Esophagus squamous epithelium (tissue), 4 donors: ENCODE measurements around the gene EEF1A2.

Experiments used
- POLR2A ChIP-seq, 4 donors: fragments of 450-650 bp; IDR thresholded peaks; one replicate each; pipeline ENCODE4 v1.6.1; 2017; ENCODE audit warnings: antibody characterized with exemption in 4 of 4, mild to moderate bottlenecking in 4 of 4, moderate library complexity in 3 of 4
- TF ChIP-seq, protein P1 (sequence below), 6 experiments: fragments of 450-650 bp in 4 of 6; fragments of 200-600 bp in 2 of 6; sonication (generic) in 2 of 6; IDR thresholded peaks; one replicate each; pipeline ENCODE4 v1.5.1; 2016 to 2019; ENCODE audit warnings: antibody characterized with exemption in 6 of 6, mild to moderate bottlenecking in 4 of 6, moderate library complexity in 4 of 6

DNA sequence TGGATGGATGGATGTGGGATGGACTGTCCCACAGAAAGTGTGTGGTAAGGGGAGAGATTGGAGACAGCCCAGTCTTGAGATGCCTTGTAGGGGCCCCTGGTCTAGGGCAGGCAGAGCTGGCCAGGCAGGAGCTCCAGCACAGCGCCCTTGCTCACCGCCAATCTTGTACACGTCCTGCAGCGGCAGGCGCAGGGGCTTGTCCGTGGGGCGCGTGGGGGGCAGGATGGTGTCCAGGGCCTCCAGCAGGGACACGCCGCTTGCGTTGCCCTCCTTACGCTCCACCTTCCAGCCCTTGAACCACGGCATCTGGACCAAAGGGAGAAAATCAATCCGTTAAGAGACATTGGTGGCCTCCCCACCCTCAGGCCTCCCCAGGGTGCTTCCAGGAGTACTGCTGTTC lies 5.9 kb downstream of the EEF1A2 start:
- TF ChIP-seq, protein P1, sequence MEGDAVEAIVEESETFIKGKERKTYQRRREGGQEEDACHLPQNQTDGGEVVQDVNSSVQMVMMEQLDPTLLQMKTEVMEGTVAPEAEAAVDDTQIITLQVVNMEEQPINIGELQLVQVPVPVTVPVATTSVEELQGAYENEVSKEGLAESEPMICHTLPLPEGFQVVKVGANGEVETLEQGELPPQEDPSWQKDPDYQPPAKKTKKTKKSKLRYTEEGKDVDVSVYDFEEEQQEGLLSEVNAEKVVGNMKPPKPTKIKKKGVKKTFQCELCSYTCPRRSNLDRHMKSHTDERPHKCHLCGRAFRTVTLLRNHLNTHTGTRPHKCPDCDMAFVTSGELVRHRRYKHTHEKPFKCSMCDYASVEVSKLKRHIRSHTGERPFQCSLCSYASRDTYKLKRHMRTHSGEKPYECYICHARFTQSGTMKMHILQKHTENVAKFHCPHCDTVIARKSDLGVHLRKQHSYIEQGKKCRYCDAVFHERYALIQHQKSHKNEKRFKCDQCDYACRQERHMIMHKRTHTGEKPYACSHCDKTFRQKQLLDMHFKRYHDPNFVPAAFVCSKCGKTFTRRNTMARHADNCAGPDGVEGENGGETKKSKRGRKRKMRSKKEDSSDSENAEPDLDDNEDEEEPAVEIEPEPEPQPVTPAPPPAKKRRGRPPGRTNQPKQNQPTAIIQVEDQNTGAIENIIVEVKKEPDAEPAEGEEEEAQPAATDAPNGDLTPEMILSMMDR (IDR thresholded peaks at IDR 0.05) = no peak
- no peak for TF ChIP-seq POLR2A (IDR thresholded peaks at IDR 0.05)
